G401 (cell line): Measurements from ENCODE around the gene HDHD5. TPM values are rescaled to one million over a fixed set of nuclear protein-coding genes. Genes with fewer than 3 reads are reported as not detected.

Source experiments
- DNase-seq: peaks from one replicate; pipeline ENCODE4 v3.0.0-alpha.2; 2015; ENCODE audit warnings: low spot score
- in situ Hi-C: cut with HindIII; loops from 2 replicates; pipeline ENCODE4 v1.10.0; 2016; ENCODE audit warnings: low sequenced_read_pairs, mixed read lengths
- total RNA-seq: library from RNA; depleted of rRNA; stranded (reverse); fragments of >200 nt; shearing (Covaris generic); gene quantifications from 2 replicates; pipeline ENCODE4 v1.2.3, GENCODE V29; 2014

HDHD5 gene
- total RNA-seq, 1 experiment from 2014 or later = 163 TPM

DNA sequence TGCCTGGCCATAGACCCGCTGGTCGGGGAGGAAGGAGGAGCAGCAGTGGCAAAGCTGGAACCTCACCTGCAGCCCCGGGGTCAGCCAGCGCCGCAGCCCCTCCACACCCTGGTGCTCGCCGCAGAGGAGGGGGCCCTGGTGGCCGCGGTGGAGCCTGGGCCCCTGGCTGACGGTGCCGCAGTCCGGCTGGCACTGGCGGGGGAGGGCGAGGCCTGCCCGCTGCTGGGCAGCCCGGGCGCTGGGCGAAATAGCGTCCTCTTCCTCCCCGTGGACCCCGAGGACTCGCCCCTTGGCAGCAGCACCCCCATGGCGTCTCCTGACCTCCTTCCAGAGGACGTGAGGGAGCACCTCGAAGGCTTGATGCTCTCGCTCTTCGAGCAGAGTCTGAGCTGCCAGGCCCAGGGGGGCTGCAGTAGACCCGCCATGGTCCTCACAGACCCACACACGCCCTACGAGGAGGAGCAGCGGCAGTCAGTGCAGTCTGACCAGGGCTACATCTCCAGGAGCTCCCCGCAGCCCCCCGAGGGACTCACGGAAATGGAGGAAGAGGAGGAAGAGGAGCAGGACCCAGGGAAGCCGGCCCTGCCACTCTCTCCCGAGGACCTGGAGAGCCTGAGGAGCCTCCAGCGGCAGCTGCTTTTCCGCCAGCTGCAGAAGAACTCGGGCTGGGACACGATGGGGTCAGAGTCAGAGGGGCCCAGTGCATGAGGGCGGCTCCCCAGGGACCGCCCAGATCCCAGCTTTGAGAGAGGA, 49.8 kb downstream of the HDHD5 start:
- DNase-seq = no peak
- in situ Hi-C loops = no loop called here

DNA sequence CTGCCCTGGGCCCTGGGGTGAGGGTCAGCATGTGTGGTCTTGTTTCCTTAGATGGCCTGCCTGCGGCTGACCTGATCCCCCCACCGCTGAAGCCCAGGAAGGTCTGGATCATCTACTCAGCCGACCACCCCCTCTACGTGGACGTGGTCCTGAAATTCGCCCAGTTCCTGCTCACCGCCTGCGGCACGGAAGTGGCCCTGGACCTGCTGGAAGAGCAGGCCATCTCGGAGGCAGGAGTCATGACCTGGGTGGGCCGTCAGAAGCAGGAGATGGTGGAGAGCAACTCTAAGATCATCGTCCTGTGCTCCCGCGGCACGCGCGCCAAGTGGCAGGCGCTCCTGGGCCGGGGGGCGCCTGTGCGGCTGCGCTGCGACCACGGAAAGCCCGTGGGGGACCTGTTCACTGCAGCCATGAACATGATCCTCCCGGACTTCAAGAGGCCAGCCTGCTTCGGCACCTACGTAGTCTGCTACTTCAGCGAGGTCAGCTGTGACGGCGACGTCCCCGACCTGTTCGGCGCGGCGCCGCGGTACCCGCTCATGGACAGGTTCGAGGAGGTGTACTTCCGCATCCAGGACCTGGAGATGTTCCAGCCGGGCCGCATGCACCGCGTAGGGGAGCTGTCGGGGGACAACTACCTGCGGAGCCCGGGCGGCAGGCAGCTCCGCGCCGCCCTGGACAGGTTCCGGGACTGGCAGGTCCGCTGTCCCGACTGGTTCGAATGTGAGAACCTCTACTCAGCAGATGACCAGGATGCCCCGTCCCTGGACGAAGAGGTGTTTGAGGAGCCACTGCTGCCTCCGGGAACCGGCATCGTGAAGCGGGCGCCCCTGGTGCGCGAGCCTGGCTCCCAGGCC, 50.6 kb downstream of the HDHD5 start:
- in situ Hi-C loops = no loop called here
- no peak for DNase-seq

DNA sequence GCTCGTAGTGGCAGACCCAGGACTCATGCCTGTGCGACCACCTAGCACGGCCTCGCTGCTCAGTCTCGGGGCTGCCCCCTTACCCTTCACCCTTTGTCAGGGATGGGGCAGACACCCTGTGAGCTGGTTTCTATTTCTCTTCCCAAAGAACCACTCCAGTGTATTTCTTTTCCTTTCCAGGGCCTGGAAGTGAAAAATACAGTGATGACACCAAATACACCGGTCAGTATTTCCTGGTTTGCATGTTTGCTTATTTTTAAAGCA, 51.6 kb downstream of the HDHD5 start:
- in situ Hi-C loops = no loop called here
- DNase-seq = no peak

DNA sequence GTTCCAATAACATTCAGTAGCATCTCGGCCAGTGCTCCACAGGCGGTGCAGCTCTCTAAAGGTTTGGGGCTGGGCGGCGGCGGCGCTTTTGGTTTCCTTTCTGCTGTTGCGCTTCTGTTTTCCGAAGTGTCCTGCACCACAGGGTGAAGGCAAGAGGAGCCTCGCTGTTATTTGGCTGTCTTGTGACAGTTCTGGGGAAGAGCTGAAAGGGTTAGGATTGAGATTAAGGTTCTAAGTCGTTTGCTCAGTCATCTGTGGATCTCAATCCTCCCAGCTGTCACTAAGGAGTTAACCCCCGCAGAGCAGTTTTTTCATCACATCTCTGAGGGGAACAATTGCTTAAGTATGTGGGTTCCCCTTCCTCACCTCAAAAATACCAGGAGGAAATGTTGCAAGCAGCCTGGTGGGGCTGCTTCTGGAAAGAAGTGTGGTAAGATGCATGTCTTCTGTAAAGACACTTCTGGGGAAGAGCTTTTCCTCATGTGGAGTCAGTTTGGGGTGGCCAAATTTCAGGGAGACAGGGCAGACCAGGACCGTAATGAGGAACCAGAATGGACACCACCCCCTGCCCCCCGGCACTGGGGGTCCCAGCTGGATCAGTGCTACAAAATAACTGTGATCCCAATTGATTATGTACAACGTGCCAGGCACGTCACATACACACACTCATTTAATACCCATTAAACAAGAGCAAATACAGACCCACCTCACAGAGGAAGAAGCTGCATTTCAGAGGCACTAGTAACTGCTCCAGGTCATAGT, 52.1 kb downstream of the HDHD5 start:
- in situ Hi-C loops = no loop called here
- DNase-seq = no peak

DNA sequence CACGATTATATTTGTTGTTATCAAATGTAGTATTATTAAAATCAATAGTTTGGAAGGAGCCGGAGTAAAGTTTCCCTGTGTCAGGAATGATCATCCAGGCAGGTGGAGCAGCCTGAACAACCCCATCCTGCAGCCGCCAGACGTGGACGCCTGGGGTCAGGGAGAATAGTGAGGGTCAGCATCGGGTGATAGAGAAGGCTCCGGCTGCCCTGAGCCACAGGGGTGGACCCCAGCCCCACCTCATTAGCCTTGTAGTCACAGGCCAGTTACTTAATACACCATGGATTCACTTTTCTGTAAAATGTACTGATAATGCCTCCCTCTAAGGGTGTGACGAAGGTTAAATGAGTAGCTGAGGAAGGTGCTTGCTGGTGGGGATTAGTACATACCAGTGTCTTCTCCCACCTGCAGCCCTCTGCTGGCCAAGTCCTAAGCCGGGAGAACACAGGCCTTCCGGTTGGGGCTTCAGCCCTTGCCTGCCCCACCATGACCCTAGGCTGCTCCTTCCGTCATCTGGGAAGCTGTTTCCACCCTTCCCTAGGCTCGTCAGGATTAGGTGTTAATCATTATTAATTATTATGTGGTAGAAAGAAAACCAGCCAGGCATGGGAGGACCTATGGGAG, 52.8 kb downstream of the HDHD5 start:
- in situ Hi-C loops = no loop called here

DNA sequence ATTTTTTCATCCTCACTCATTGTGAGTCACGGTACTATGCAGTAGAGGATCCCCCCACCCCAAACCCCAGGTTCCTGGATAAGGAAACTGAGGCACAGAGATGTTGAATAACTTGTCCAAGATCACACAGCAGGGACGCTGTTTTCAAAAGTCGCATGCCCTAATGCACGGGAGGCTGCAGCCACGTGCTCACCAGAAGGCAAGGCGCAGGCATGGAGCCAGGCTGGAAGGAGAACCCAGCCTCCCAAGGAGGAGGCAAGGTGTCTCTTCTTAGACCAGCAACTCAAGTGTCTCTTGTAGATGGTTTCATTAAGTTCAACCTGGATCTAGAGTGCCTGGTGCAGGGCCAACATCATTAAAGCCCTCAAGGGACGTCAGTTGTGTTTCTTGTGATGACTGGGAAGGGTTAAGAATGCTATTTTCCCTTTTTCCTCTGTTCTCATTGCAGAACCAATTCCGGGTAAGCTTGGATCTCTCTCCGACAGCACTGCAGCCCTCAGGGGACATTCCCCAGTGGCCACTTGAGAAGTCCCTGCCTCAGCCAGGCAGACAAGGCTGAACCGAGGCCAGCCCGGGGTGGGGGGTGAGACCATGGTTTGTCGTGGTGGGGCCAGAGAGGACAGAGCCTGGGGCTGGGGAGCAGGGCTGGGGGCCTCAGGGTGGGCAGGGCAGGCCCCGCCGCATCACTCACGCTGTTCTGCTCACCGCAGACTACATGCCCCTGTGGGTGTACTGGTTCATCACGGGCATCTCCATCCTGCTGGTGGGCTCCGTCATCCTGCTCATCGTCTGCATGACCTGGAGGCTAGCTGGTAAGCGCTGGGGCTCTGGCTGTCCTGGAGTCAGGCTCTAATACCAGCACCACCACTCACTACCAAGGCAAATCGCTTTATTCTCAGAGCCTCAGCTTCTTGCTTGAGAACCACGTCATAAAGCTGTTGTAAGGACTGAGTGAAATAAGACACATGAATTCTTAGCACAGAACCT, 53.6 kb downstream of the HDHD5 start:
- in situ Hi-C loops = no loop called here
- no peak for DNase-seq

More for the DNA sequence above, 52.8 kb downstream of the HDHD5 start:
- no peak for DNase-seq

DNA sequence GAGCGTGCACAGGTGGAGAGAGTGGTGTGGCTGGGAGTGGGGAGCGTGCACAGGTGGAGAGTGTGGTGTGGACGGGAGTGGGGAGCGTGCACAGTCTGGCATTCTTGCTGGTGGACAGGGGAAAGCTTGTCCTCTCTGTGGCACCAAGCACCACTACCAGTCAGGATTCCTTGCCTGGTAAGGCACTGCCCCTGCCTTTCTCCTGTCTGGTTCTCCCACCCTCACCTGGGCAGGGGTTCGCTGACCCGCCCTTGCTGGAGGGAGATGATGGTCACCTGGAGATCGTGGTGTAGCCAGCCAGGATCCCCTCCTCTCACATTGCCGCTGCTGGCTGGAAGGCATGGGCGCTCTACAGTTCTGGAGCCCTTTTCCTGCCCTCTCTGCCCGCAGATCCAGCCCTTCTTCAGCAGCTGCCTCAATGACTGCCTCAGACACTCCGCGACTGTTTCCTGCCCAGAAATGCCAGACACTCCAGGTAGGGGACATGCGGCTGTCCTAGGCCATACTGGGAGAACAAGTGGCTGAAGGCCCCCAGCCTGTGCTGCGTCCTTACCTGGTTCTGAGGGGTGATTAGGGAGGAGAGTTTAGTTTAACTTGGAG, 54.6 kb downstream of the HDHD5 start:
- no peak for DNase-seq
- in situ Hi-C loops = no loop called here

DNA sequence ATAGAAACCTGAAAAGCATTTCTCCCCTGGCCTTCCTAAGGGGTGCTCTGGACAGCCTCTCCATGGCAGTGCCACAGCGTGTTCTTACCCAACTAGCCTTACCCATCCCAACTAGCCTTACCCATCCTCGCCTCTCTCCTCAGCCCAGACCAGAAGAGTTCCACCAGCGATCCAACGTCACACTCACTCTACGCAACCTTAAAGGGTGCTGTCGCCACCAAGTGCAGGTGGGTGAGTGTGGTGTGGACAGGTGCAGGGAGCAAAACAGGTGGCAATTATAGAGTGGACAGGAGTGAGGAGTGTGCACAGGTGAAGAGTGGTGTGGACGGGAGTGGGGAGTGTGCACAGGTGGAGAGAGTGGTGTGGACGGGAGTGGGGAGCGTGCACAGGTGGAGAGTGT, 55.7 kb downstream of the HDHD5 start:
- DNase-seq = no peak
- in situ Hi-C loops = no loop called here

DNA sequence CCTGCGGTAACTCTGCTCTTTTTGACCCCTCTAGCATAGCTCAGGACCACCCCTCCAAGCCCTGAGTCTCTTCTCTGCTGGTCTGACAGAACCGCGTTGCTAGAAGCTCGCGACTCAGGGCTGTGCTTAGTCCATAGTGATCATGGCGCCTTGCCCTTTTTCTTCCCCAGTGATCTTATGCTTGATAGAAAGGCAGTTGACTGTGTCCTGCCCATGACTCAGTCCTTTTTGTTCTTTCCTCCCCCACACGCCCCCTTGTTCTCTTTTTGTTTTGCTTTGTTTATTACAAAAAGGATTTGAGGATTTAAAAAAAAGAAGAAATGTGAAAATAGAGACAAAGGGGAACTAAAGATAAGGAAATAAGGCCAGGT, 56.8 kb downstream of the HDHD5 start:
- DNase-seq = no peak
- in situ Hi-C loops = no loop called here

DNA sequence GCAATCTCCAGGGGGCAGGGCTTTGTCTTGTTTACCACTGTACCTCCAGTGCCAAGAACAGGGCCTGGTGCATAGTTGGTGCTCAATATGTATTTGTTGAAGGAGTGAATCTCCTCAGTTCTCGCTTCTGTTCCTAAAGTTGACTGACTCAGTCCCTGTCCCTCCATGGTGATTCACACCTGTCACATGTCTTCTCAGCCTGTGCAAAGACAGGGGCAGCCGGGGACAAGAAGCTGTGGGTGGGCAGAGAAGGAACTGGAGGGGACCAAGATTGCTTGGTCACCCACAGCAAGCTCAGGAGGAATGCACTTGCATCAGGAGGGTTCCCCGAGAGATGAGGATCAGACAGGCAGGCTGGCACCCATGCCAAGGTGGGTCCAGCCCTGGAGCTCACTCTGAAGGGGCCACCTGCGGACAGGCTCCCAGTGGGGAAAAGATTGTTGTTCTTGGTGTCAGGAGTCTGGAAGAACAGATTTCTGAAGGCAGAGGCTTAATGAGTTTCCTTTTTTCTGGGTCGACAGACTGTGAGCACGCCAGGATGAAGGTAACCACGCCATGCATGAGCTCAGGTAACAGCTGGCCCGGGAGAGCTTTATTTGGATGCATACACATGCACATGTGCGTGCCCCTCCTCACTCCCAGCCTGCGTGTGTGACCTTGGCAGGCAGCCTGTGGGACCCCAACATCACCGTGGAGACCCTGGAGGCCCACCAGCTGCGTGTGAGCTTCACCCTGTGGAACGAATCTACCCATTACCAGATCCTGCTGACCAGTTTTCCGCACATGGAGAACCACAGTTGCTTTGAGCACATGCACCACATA, 57.4 kb downstream of the HDHD5 start:
- in situ Hi-C loops = no loop called here

DNA sequence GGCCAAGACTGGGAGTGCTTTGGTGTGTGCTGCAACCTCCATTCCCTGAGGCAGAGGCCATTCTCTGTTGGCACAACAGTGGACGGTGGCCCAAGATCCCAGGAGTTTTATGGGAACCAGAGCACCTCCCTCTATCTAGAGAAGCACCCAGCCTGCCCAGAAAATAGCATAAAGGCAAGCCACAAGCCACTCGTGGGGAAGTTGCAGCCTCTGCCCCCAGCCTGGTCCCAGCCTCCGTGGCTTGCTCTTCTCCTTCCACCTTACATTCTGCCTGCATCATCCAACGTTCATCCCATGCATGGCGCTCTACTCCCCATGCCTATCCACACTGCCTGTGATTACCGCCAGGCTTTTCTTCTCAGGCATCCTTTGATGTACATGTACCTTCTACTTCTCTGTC, 58.5 kb downstream of the HDHD5 start:
- DNase-seq = no peak
- in situ Hi-C loops = no loop called here

More for the DNA sequence above, 57.4 kb downstream of the HDHD5 start:
- no peak for DNase-seq

DNA sequence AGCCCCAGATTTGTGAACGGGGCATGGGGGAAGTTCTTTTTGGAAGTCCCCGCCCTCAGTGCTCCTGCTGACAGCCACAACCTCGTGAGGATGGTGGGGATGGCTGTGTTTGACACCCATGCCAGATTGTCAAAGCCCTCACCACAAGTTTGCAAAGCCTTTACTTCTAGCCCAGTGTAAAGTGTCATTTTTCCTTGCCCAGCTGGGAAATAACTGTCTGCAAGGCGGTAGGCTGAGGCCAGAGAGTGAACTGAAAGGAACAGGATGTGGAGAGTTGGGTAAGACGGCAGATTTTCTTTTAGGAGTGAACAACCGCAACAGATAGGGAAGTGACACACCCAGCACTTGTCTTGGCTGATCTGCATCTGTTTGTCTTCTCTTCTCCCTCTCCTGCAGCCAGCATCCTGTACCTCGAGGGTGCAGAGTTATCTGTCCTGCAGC, 60.7 kb downstream of the HDHD5 start:
- no peak for DNase-seq
- in situ Hi-C loops = no loop called here

DNA sequence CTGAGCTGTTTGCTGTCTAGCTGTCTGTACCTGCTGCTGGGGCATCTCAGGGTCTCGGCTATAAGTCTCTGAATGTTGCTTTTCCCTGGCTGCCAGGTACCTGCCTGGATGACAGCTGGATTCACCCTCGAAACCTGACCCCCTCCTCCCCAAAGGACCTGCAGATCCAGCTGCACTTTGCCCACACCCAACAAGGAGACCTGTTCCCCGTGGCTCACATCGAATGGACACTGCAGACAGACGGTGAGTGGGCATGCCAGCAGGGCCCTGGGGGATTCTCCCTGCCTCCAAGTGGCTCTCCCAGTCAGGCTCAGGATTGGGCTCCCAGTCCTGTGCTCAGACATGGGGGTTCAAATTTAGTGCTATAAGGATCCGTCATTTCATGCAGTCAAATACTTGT, 61.4 kb downstream of the HDHD5 start:
- in situ Hi-C loops = no loop called here
- no peak for DNase-seq

DNA sequence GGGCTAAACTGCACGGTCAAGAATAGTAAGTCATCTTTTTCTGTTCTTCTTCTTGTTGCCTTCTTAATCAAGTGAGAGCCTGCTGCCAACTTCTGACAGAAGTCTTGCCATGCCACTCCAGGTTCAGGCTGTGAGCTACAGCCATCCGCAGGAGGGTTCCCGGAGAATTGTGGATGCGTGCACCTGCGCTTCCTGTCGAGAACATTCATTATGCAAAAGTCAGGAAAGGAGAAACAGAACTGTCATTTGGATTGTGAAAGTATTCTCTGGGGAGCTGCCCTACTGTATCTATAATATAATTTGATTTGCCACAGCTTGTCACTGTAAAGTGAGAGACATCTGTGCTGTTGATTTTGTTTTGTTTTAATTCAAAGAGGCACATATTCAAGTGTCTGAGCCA, 62.0 kb downstream of the HDHD5 start:
- in situ Hi-C loops = no loop called here
- no peak for DNase-seq

DNA sequence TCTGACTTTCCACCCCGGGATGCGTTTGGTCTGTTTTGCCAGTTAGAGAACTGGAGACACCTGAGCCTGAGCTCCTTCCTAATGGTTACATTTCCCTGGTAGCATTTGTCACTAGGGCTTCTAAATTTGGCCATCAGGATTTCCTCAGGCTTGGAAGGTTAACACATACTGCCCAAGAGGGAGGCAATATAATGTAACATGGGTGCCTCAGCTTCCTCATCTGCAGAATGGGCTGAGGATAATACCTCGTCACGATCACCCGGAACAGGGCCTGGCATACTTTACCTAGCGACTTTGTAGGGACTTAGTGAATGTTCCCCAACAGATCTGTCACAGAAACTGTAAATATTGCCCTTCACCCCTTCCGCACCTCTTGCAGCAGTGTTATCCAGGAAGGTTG, 63.0 kb downstream of the HDHD5 start:
- in situ Hi-C loops = no loop called here
- DNase-seq = no peak

DNA sequence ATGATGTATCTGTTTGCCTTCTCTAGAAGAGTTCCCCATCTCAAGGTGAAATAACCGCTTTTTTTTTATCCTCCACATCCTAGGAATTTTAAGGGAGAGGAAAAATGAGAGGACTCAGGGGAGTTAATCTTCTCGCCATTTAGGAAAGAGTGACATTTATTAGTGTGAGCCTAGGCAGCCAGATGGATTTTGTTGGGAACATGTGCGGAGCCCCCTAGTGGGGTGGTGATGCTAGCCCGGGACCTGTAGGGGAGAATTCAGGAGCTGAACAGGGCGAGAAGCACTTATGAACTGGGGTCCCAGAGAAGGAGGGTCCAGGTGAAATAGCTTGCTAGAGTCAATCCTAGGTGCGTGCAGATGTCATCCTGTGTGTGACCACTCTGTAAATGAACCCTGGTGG, 63.5 kb downstream of the HDHD5 start:
- no peak for DNase-seq
- in situ Hi-C loops = no loop called here

DNA sequence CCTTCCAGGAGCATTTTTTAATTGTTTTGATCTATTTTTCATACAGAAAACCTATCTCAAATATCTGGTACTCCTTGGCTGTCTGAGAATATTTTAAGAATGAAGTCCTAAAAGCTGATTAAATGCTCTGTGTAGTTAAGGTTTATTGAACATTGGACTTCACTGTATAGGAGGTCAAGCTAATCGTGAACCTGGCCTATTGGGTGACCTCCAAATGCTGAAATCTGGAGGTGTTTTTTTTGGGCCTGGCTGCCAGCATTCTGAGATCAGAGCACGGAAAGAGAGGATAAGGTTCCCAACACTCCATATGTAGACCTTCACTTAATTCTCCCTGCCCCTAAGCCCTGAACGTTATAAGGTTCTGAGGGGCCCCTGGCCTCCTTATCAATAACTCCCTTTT, 66.0 kb downstream of the HDHD5 start:
- in situ Hi-C loops = no loop called here
- DNase-seq = no peak
